A549 treated with Mapracorat at 1 μM for 4 hours (cell line): ENCODE data around the gene S100B. TPM values are rescaled to one million over a fixed set of nuclear protein-coding genes. Genes with fewer than 3 reads are reported as not detected.

ENCODE experiments used
- total RNA-seq: library from RNA; stranded (reverse); fragments of 200-300 nt; extraction: Qiagen RNA extraction; gene quantifications from 5 replicates; pipeline ENCODE4 v1.2.3, GENCODE V29; 2022

The S100B gene
- total RNA-seq = not detected in 5 replicates

DNA sequence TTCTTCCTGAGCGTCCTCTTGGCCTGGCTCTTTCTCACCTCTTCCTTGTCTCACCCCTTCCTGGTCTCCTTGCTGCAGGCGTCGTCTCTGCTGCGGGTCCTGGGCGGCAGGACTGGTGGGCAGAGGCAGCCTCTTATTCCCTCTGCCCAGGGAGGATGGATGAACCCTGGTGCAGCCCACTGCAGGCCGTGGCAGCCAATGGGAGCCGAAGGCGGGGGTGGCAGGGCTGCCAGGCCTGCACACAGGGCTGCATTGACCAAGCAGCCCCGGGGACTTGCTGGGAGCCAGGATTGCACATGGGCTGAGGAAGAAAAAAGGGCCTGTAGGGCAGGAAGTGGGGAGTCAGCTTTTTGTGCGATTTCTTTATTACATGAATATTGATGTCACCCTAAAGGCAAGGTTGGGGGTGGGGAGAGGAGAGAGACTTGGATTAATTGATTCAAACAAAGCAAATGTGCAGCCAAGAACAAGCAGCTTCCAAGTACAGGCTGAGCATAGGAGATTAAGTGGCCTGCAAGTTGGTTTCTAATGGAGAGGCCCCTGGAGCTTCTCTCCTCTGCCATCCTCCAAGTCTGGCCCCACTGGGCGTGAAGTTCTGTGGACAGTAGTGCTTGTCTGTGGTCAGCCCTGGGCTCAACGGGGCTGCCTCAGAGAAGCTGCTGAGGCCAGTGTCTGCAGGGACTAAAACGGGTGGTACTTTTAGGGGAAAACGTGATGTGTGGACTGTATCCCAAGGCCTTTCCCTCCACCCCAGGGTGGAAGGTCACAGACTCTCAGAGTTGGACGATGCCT lies at the start of gene S100B:
TSS of gene S100B (minus strand) at position 108 of the 792 bp plus-strand sequence. CDS start 2,667 bp downstream, outside the sequence.

GRCh38 chr21:46635324-46636180 lies 30.7 kb upstream of the S100B start, which contains the start of gene PRMT2:
TSS of gene PRMT2 (plus strand) at chr21:46635674. CDS start at chr21:46636952, 1,278 bp downstream.

Other genes starting within 250 kb of the S100B start
- gene DIP2A, start 146.2 kb downstream of the S100B start, total RNA-seq = 9.3 to 13.5 TPM (median 11.2 TPM) in 5 replicates
- gene PRMT2, start 30.6 kb upstream of the S100B start, total RNA-seq = 48.6 to 57.9 TPM (median 51.2 TPM) in 5 replicates